ENCODE measurements around the gene RGL2. TPM values are rescaled to one million over a fixed set of nuclear protein-coding genes. Genes with fewer than 3 reads are reported as not detected.

Gene RGL2
- total and polyA plus RNA-seq, 2 of the 13 experiments (the other 11 are each of a cell fraction or from before 2014, with no cell fraction given), result 22.9 to 47.4 TPM

- TF ChIP-seq LCORL (IDR thresholded peaks at IDR 0.05) (peak; percentile 25; the same call in 1 of the 2 replicates), LCORL (CRISPR knock-in tag; IDR thresholded peaks at IDR 0.05) (peak; percentile 51; the same call in 1 of the 2 replicates), NFE2L2 (IDR thresholded peaks at IDR 0.05; ENCODE audit: low read length) (no peak), GMEB1 (CRISPR knock-in tag; IDR thresholded peaks at IDR 0.05; ENCODE audit: borderline replicate concordance) (peak; percentile 84; the same call in 1 of the 2 replicates), SATB2 (CRISPR knock-in tag; IDR thresholded peaks at IDR 0.05) (peak; percentile 10), CBX2 (IDR thresholded peaks at IDR 0.05; ENCODE audit: low read depth, low read length) (no peak), CBX2 (CRISPR knock-in tag; IDR thresholded peaks at IDR 0.05; ENCODE audit: low read depth) (no peak), ZSCAN9 (CRISPR knock-in tag; IDR thresholded peaks at IDR 0.05; ENCODE audit: borderline replicate concordance) (peak; percentile 96), ZNF850 (CRISPR knock-in tag; conservative IDR thresholded peaks at IDR 0.05) (no peak), KDM1A (CRISPR knock-in tag; IDR thresholded peaks at IDR 0.05) (peak; percentile 60; the same call in 1 of the 2 replicates), ZNF782 (CRISPR knock-in tag; IDR thresholded peaks at IDR 0.05; ENCODE audit: borderline replicate concordance) (peak; percentile 53; the same call in 1 of the 2 replicates), HNRNPH1 (optimal IDR thresholded peaks at IDR 0.05; ENCODE audit: low read depth, low read length) (no peak), PRMT3 (CRISPR knock-in tag; IDR thresholded peaks at IDR 0.05; ENCODE audit: borderline replicate concordance, low read depth) (no peak), ZNF580 (CRISPR knock-in tag; IDR thresholded peaks at IDR 0.05; ENCODE audit: borderline replicate concordance, low read depth) (peak; percentile 94), TIGD3 (CRISPR knock-in tag; IDR thresholded peaks at IDR 0.05; ENCODE audit: borderline replicate concordance) (peak; percentile 91), KLF11 (CRISPR knock-in tag; IDR thresholded peaks at IDR 0.05) (peak; percentile 90), SP140L (CRISPR knock-in tag; IDR thresholded peaks at IDR 0.05; ENCODE audit: borderline replicate concordance) (no peak; the same call in 1 of the 2 replicates), MNT (IDR thresholded peaks at IDR 0.05) (peak; percentile 69), SIN3A (IDR thresholded peaks at IDR 0.05; ENCODE audit: borderline replicate concordance, low read depth, low read length) (peak; percentile 95; the same call in 1 of the 2 replicates), ZBTB44 (CRISPR knock-in tag; IDR thresholded peaks at IDR 0.05) (0 out of 2 replicates have a peak, but pooled peaks have one; percentile 53), ZNF234 (CRISPR knock-in tag; conservative IDR thresholded peaks at IDR 0.05) (peak; percentile 91)
Observed at GRCh38 chr6:33271468-33272274, 27.1 kb downstream of the RGL2 start, which contains the start of the genes RPS18 and VPS52 (continued).

Measured in HepG2 (cell line).